Subcutaneous adipose tissue (tissue), 4 donors: ENCODE data around the gene PTPRG. TPM values are rescaled to one million over a fixed set of nuclear protein-coding genes. Genes with fewer than 3 reads are reported as not detected.

ENCODE experiments used
- total RNA-seq, 4 donors: library from RNA; depleted of rRNA; stranded (reverse); fragments of >200 nt; gene quantifications; one replicate each; pipeline ENCODE4 v1.1.0, GENCODE V29; 2016
- TF ChIP-seq, protein P1 (sequence below): fragments of 450-650 bp; IDR thresholded peaks from one replicate; pipeline ENCODE4 v1.5.1; 2016; ENCODE audit warnings: low read depth, mild to moderate bottlenecking, control low read depth, antibody characterized with exemption, moderate library complexity

PTPRG gene
- total RNA-seq, 4 donors from 2014 or later, result 115 to 164 (median 159) TPM

- TF ChIP-seq, protein P1, sequence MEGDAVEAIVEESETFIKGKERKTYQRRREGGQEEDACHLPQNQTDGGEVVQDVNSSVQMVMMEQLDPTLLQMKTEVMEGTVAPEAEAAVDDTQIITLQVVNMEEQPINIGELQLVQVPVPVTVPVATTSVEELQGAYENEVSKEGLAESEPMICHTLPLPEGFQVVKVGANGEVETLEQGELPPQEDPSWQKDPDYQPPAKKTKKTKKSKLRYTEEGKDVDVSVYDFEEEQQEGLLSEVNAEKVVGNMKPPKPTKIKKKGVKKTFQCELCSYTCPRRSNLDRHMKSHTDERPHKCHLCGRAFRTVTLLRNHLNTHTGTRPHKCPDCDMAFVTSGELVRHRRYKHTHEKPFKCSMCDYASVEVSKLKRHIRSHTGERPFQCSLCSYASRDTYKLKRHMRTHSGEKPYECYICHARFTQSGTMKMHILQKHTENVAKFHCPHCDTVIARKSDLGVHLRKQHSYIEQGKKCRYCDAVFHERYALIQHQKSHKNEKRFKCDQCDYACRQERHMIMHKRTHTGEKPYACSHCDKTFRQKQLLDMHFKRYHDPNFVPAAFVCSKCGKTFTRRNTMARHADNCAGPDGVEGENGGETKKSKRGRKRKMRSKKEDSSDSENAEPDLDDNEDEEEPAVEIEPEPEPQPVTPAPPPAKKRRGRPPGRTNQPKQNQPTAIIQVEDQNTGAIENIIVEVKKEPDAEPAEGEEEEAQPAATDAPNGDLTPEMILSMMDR, result no peak
These were observed 329.2 kb downstream of the PTPRG start for GRCh38 chr3:61890586-61890985.

DNA sequence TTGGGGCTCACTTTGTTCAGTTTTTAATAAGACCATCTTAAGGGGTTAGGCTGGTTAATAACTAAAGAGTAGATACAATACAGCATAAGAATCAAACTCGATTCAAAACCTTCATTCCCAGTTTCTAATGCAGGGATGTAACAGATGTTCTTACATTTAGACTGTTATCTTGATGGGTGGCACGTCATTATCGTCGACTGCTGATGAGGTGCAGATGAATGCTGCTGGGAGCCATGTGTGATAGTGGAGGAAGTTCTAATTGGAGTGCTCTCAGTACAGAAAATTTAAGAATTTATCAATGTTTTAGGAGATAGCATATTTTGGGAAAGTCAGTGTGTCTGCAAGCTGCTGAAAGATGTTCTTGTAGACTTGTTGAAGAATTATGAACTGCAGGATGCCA, 331.5 kb downstream of the PTPRG start:
- TF ChIP-seq, protein P1, result no peak

DNA sequence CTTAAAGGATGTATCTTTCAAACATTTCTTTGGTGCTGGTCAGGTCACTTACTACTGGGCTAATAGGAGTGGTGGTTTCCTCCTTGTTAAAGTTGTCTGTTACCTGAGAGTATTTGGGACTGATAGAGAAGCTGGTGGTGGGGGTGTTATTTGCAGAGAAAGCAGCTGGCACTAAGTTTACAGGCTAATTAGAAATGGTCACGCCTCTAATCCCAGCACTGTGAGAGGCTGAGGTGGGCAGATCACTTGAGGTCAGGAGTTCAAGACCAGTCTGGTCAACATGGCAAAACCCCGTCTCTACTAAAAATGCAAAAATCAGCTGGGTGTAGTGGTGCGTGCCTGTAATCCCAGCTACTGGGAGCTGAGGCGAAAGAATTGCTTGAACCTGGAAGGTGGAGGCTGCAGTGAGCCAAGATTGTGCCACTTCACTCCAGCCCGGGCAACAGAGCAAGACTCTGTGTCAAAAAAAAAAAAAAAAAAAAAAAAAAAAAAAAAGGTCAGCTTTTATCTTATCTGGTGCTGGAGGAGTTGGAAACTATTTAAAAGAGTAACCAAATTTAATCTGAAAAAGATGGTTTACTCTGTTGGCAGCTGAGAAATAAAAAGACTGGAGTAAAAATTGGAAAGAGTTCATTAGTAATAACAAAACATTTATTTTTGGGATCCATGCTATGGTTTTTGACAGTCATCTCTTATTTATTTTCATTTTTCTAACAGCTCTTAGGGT, 332.6 kb downstream of the PTPRG start:
- TF ChIP-seq, protein P1, result no peak

DNA sequence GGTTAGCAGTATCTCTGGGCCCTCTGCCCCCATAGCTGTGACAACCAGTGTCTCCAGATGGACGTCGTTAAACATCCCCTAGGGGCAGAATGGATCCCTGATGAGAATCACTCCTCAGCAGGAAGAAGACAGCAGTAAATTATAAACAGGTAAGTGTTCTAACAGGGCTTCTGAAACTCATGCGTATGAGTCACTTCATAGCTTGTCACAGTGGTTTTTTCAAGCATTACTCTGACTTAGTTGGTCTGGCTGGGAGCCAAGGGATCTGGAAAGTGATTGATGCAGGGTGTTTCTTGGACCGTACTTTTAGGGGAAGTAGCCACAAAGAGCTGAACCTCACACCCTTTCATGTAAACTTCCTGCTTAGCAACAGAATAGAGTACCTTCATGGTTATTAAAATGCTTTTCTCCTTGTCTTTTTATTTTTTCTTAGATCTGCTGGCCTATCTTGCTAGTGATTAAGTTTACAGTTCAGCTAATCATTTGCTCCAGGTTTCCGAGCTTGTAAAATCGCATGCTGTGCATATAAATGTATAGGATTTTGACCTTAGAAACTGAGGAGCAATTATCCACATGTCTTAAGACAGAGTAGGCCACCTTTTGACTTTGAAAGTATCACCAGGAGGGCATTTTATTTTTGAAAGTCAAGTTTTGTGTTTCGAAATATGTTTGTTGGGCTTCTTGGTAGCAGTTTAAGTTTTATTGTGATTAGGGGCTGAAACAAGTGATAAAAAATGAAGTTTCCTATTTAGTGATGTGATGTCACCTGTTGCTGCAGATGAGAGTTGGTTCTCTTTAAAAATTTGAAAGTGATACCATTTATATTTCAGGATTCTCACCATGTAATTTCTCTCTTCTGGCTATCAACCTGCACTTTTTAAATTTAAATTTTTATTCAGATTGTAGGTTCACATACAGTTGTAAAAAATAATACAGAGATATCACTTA, 333.9 kb downstream of the PTPRG start:
- TF ChIP-seq, protein P1, result no peak

DNA sequence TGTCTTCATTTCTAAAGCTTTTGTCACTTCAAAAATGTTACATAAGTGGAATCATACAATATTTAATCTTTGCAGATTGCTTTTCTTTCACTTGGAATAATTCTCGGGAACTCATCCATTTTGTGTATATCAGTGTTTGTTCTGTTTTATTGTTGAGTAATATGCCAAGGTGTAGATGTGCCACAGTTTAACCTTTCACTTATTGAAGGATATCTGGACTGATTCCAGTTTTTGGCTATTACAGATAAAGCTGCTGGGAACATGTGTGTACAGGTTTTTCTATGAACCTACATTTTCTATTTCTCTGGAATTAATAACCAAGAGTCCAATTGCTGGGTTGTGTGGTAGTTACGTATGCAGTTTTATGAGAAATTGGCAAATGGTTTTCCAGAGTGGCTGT, 334.9 kb downstream of the PTPRG start:
- TF ChIP-seq, protein P1, result no peak

DNA sequence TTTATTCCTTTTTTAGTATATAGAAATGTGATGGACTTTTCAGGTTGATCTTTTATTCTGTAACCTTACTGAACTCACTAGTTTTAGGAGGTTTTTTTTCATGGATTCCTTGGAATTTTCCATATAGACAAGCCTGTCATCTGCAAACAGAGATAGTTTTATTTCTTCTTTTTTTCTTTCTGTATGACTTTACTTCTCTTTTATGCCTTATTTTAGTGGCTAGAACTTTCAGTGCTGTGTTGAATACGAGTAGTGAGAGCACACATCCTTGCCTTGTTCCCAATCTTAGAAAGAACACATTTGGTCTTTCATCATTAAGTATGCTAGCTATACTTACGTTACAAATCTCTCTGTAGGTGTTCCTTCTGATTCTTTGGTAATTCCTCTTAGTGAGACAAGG, 336.5 kb downstream of the PTPRG start:
- TF ChIP-seq, protein P1, result no peak
